Measurements from ENCODE around the gene MAP2K2.

Gene MAP2K2

GRCh38 chr19:4099041-4099764, 24.7 kb downstream of the MAP2K2 start:
- DNase-seq = no peak

- no peak for DNase-seq
Observed at GRCh38 chr19:4098493-4098892, 25.4 kb downstream of the MAP2K2 start.

GRCh38 chr19:4097501-4097900, 26.4 kb downstream of the MAP2K2 start:
- DNase-seq = no peak

- DNase-seq = no peak
Observed at GRCh38 chr19:4096049-4096892, 27.7 kb downstream of the MAP2K2 start.

- DNase-seq = no peak
Observed at GRCh38 chr19:4095488-4095844, 28.5 kb downstream of the MAP2K2 start.

GRCh38 chr19:4094761-4095487, 29.0 kb downstream of the MAP2K2 start:
- DNase-seq = no peak

- no peak for DNase-seq
Observed at GRCh38 chr19:4094291-4094690, 29.6 kb downstream of the MAP2K2 start.

GRCh38 chr19:4093643-4094175, 30.2 kb downstream of the MAP2K2 start:
- DNase-seq = no peak

- no peak for DNase-seq
Observed at GRCh38 chr19:4090356-4091220, 33.3 kb downstream of the MAP2K2 start.

GRCh38 chr19:4089946-4090345, 34.0 kb downstream of the MAP2K2 start:
- DNase-seq = no peak

GRCh38 chr19:4089400-4089908, 34.5 kb downstream of the MAP2K2 start:
- peak; percentile 70 for DNase-seq

GRCh38 chr19:4088975-4089374, 34.9 kb downstream of the MAP2K2 start:
- DNase-seq = peak; percentile 80

- no peak for DNase-seq
Observed at GRCh38 chr19:4087787-4088679, 35.9 kb downstream of the MAP2K2 start.

- DNase-seq = no peak
Observed at GRCh38 chr19:4086411-4086867, 37.5 kb downstream of the MAP2K2 start.

- no peak for DNase-seq
Observed at GRCh38 chr19:4084547-4084877, 39.4 kb downstream of the MAP2K2 start.

GRCh38 chr19:4083677-4084546, 40.0 kb downstream of the MAP2K2 start:
- DNase-seq = peak; percentile 79

- DNase-seq = no peak
Observed at GRCh38 chr19:4082172-4082571, 41.8 kb downstream of the MAP2K2 start.

- no peak for DNase-seq
Observed at GRCh38 chr19:4081441-4082129, 42.3 kb downstream of the MAP2K2 start.

- no peak for DNase-seq
Observed at GRCh38 chr19:4080473-4080872, 43.4 kb downstream of the MAP2K2 start.

Data from CD4-positive, alpha-beta T cell treated with Interleukin-21 for 1 hour (primary cell).